Smooth muscle cell (in vitro differentiated cells): ENCODE measurements around the gene CTNNAL1. TPM values are rescaled to one million over a fixed set of nuclear protein-coding genes. Genes with fewer than 3 reads are reported as not detected.

ENCODE experiments used
- DNase-seq: peaks from one replicate; lab custom pipeline; 2025; ENCODE audit not compliant: unreplicated experiment; lab: John Stamatoyannopoulos, UW
- H2AFZ ChIP-seq: fragments of 200-600 bp; sonication (generic); 2 replicates; pipeline ENCODE4 v1.6.0; 2016; ENCODE audit warnings: antibody characterized with exemption, low read depth, mild to moderate bottlenecking
- H3F3A ChIP-seq: fragments of 200-600 bp; sonication (generic); 2 replicates; pipeline ENCODE4 v1.6.0; 2017; ENCODE audit warnings: antibody characterized with exemption, low read depth
- H3K27ac ChIP-seq: fragments of 200-600 bp; sonication (generic); 2 replicates; pipeline ENCODE4 v1.5.1; 2016; ENCODE audit warnings: low read depth, mild to moderate bottlenecking
- H3K27me3 ChIP-seq: fragments of 200-600 bp; sonication (generic); 2 replicates; pipeline ENCODE4 v1.6.1; 2016; ENCODE audit warnings: low read depth, mild to moderate bottlenecking
- H3K36me3 ChIP-seq: fragments of 200-600 bp; sonication (generic); 2 replicates; pipeline ENCODE4 v1.5.1; 2016; ENCODE audit warnings: low read depth
- H3K4me1 ChIP-seq: fragments of 200-600 bp; sonication (generic); 2 replicates; pipeline ENCODE4 v1.5.1; 2016; ENCODE audit warnings: low read depth
- H3K4me2 ChIP-seq: fragments of 200-600 bp; sonication (generic); 2 replicates; pipeline ENCODE4 v1.6.0; 2016; ENCODE audit warnings: mild to moderate bottlenecking
- H3K4me3 ChIP-seq: fragments of 200-600 bp; sonication (generic); 2 replicates; pipeline ENCODE4 v1.5.1; 2016; ENCODE audit warnings: mild to moderate bottlenecking
- H3K79me2 ChIP-seq: fragments of 200-600 bp; sonication (generic); 2 replicates; pipeline ENCODE4 v1.6.0; 2016; ENCODE audit warnings: low read depth, mild to moderate bottlenecking
- H3K9ac ChIP-seq: fragments of 200-600 bp; sonication (generic); 2 replicates; pipeline ENCODE4 v1.6.0; 2016; ENCODE audit warnings: low read depth
- H3K9me3 ChIP-seq: fragments of 200-600 bp; sonication (generic); replicated peaks from 2 replicates; pipeline ENCODE4 v1.5.1; 2016; ENCODE audit warnings: low read depth
- H4K20me1 ChIP-seq: fragments of 200-600 bp; sonication (generic); 2 replicates; pipeline ENCODE4 v1.6.0; 2016; ENCODE audit warnings: low read depth
- WGBS: methylation state at CpG from one replicate; pipeline ENCODE4 v1.1.7; 2016; ENCODE audit warnings: low lambda C conversion rate; 5-methylcytosine and 5-hydroxymethylcytosine counted together
- polyA plus RNA-seq: library from polyadenylated mRNA; unstranded; fragments of >200 nt; fragmentation: Nextera tagmentation; extraction: Ambion mirVana; gene quantifications from 2 replicates; pipeline ENCODE4 v1.2.1, GENCODE V29; 2016
- total RNA-seq: library from RNA; depleted of rRNA; stranded (reverse); fragments of >200 nt; gene quantifications from 2 replicates; pipeline ENCODE4 v1.2.3, GENCODE V29; 2014
- TF ChIP-seq, protein P1 (sequence below): fragments of 200-600 bp; sonication (generic); IDR thresholded peaks from 2 replicates; pipeline ENCODE4 v1.5.1; 2017; ENCODE audit warnings: borderline replicate concordance, mild to moderate bottlenecking, antibody characterized with exemption; ENCODE audit not compliant: insufficient read depth, poor library complexity, severe bottlenecking

Gene CTNNAL1
- total and polyA plus RNA-seq, 2 experiments from 2014 or later, result 27.4 to 33.5 TPM

DNA sequence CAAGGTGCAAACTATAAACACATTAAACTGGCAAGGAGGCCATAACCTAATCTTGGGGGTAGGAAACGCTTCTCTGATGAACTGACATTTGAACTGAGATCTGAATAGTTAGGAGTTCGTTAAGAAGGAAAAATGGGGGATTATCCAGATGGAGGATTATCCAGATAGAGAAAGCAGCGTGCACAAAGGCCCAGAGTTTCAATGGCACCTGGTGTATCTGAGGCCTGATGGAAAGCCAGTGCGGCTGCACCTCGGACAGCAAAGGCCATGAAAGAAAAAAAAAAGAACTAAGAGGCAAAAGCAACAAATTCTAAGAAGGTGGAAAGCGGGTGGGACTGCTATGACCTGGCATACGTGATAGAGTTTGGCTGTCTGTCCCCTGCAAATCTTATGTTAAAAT lies 13.0 kb upstream of the CTNNAL1 start:
- TF ChIP-seq, protein P1, sequence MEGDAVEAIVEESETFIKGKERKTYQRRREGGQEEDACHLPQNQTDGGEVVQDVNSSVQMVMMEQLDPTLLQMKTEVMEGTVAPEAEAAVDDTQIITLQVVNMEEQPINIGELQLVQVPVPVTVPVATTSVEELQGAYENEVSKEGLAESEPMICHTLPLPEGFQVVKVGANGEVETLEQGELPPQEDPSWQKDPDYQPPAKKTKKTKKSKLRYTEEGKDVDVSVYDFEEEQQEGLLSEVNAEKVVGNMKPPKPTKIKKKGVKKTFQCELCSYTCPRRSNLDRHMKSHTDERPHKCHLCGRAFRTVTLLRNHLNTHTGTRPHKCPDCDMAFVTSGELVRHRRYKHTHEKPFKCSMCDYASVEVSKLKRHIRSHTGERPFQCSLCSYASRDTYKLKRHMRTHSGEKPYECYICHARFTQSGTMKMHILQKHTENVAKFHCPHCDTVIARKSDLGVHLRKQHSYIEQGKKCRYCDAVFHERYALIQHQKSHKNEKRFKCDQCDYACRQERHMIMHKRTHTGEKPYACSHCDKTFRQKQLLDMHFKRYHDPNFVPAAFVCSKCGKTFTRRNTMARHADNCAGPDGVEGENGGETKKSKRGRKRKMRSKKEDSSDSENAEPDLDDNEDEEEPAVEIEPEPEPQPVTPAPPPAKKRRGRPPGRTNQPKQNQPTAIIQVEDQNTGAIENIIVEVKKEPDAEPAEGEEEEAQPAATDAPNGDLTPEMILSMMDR, result no peak
- no peaks in the 10 kb centered on the region for H3K27me3 ChIP-seq
- H3K9me3 ChIP-seq, result no peaks in the 10 kb centered on the region
- H3K79me2 ChIP-seq, result no peaks in the 10 kb centered on the region
- 96% methylated on average over 7 of the region's 7 CpGs for WGBS
- H3K9ac ChIP-seq, result no peak overlapping the region
- no peaks in the 10 kb centered on the region for H3K36me3 ChIP-seq
- no peak overlapping the region for H3K27ac ChIP-seq
- DNase-seq, result no peak
- no peak overlapping the region for H3K4me3 ChIP-seq
- no peak overlapping the region for H3K4me2 ChIP-seq
- H3F3A ChIP-seq, result no peaks in the 10 kb centered on the region
- H2AFZ ChIP-seq, result no peak overlapping the region
- H3K4me1 ChIP-seq, result peaks cover 15% of the 10 kb centered on the region
- H4K20me1 ChIP-seq, result peaks cover 17% of the 10 kb centered on the region

DNA sequence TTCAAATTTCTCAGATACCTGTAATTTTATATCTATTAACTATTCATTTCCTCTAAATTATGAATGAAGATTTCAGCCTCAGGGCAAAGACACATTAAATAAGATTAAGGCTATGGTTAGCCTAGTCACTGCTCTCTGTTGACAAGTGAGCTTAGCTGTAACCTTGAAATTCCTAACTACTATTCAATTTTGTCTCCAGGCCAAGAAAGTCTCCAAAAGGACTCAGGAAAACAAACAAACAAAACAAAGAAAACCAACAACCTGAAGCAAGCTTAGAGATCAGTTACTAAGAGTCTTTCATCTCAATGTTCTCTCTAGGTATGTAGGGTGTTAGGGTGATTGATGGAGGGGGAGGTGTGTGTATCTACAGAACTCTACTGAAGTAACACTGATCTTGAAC lies 9.6 kb upstream of the CTNNAL1 start:
- Histone ChIP-seq H4K20me1 (peaks cover 29% of the 10 kb centered on the region), H3K79me2 (no peaks in the 10 kb centered on the region), H3F3A (no peaks in the 10 kb centered on the region), H3K27ac (no peak overlapping the region), H3K9me3 (no peaks in the 10 kb centered on the region), H3K36me3 (no peaks in the 10 kb centered on the region), H2AFZ (no peak overlapping the region), H3K4me3 (no peak overlapping the region), H3K4me1 (peaks cover 15% of the 10 kb centered on the region), H3K4me2 (no peak overlapping the region), H3K27me3 (no peaks in the 10 kb centered on the region), H3K9ac (no peak overlapping the region)
- no peak for DNase-seq
- TF ChIP-seq, protein P1, result no peak

DNA sequence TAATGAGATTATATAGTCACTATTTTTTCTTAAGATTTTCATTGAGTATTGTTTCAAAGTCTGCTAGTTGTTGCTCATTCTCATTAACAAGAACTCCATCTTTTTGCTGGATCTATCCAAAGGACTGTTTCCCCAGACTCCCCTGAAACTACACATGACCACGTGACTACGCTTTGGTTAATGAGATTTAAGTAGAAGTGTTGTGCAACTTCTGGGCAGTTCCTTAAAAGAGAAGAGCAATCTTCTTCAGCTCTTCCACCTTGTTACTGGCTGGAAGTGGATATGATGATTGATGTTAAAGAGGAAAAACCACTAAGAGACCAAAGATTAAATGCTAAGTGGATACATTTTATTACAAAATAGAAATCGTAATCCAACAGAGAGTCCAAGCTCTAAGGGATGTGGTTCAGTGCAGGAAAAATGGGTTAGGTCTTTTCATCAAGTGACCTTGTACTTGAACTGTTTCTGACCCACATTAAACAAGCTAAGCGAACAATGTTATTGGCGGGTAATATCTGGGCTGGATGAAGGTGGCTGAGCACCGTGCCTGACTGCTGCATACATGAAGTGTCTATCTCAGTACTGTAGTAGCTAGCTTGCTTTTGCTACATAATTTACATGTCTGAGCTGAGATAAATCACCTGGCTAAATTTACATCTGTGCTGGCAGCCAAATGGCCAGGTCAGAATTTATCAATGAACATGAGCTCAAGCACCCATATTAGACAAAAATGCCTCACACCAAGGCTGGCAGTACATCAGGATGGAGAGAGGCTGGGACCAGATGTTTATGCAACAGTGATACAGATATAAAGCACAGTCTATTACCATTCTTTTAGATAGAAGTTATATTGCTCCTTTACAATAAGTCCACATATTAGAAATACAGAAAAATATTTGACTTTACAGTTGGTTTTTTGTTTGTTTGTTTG lies 7.5 kb upstream of the CTNNAL1 start:
- H3K4me2 ChIP-seq, result no peak overlapping the region
- WGBS, result 91% methylated on average over 6 of the region's 6 CpGs

More for the DNA sequence above, 7.5 kb upstream of the CTNNAL1 start:
- TF ChIP-seq, protein P1, result no peak
- Histone ChIP-seq H3K9ac (no peak overlapping the region), H3K4me1 (peaks cover 3% of the 10 kb centered on the region), H3F3A (no peaks in the 10 kb centered on the region), H3K36me3 (no peaks in the 10 kb centered on the region), H2AFZ (no peak overlapping the region), H3K9me3 (no peaks in the 10 kb centered on the region), H3K79me2 (no peaks in the 10 kb centered on the region), H3K27ac (no peak overlapping the region), H3K27me3 (no peaks in the 10 kb centered on the region), H3K4me3 (no peak overlapping the region), H4K20me1 (peaks cover 29% of the 10 kb centered on the region)
- no peak for DNase-seq
